ENCODE results near the gene DCANP1.

DCANP1 gene

GRCh38 chr5:135478938-135479337, 31.8 kb upstream of the DCANP1 start:
- no CpG with 5 or more reads among the region's 4 CpGs for WGBS (ENCODE audit: insufficient coverage, insufficient read length)
- Histone ChIP-seq H3K9me3 (ENCODE audit: control insufficient read depth, insufficient read depth, low read length) (no peaks in the 10 kb centered on the region), H3K27ac (ENCODE audit: low read length) (no peak overlapping the region), H3K36me3 (ENCODE audit: control insufficient read depth, insufficient read depth, low read length) (no peaks in the 10 kb centered on the region), H3K27me3 (ENCODE audit: control insufficient read depth, insufficient read depth, low read length) (peaks cover 21% of the 10 kb centered on the region; the same call in 1 of the 2 replicates), H3K4me1 (ENCODE audit: control insufficient read depth, insufficient read depth, low read length) (peaks cover 1% of the 10 kb centered on the region; the same call in 1 of the 2 replicates), H3K4me3 (ENCODE audit: low read length) (no peak overlapping the region)
- no peak for DNase-seq (ENCODE audit: low read depth, low spot score)

GRCh38 chr5:135477613-135478066, 30.5 kb upstream of the DCANP1 start:
- no peaks in the 10 kb centered on the region for H3K36me3 ChIP-seq (ENCODE audit: control insufficient read depth, insufficient read depth, low read length)
- no peak overlapping the region for H3K27ac ChIP-seq (ENCODE audit: low read length)
- no CpG with 5 or more reads among the region's 14 CpGs for WGBS (ENCODE audit: insufficient coverage, insufficient read length)
- DNase-seq (ENCODE audit: low read depth, low spot score): no peak
- H3K4me1 ChIP-seq (ENCODE audit: control insufficient read depth, insufficient read depth, low read length): peaks cover 1% of the 10 kb centered on the region; the same call in 1 of the 2 replicates
- peaks cover 13% of the 10 kb centered on the region; the same call in 1 of the 2 replicates for H3K27me3 ChIP-seq (ENCODE audit: control insufficient read depth, insufficient read depth, low read length)
- no peak overlapping the region for H3K4me3 ChIP-seq (ENCODE audit: low read length)
- no peaks in the 10 kb centered on the region for H3K9me3 ChIP-seq (ENCODE audit: control insufficient read depth, insufficient read depth, low read length)

GRCh38 chr5:135476615-135477581, 29.8 kb upstream of the DCANP1 start:
- H3K27ac ChIP-seq (ENCODE audit: low read length): no peak overlapping the region
- no peaks in the 10 kb centered on the region for H3K9me3 ChIP-seq (ENCODE audit: control insufficient read depth, insufficient read depth, low read length)
- peaks cover 9% of the 10 kb centered on the region; the same call in 1 of the 2 replicates for H3K27me3 ChIP-seq (ENCODE audit: control insufficient read depth, insufficient read depth, low read length)
- no peak for DNase-seq (ENCODE audit: low read depth, low spot score)
- H3K4me1 ChIP-seq (ENCODE audit: control insufficient read depth, insufficient read depth, low read length): peaks cover 1% of the 10 kb centered on the region; the same call in 1 of the 2 replicates
- H3K36me3 ChIP-seq (ENCODE audit: control insufficient read depth, insufficient read depth, low read length): no peaks in the 10 kb centered on the region
- H3K4me3 ChIP-seq (ENCODE audit: low read length): no peak overlapping the region
- no CpG with 5 or more reads among the region's 24 CpGs for WGBS (ENCODE audit: insufficient coverage, insufficient read length)

- H3K36me3 ChIP-seq (ENCODE audit: control insufficient read depth, insufficient read depth, low read length): no peaks in the 10 kb centered on the region
- H3K27me3 ChIP-seq (ENCODE audit: control insufficient read depth, insufficient read depth, low read length): peaks cover under 1% of the 10 kb centered on the region; the same call in 1 of the 2 replicates
- no peak for DNase-seq (ENCODE audit: low read depth, low spot score)
Measured at GRCh38 chr5:135473956-135474670, 27.0 kb upstream of the DCANP1 start.

GRCh38 chr5:135472141-135472540, 25.0 kb upstream of the DCANP1 start:
- Histone ChIP-seq H3K4me3 (ENCODE audit: low read length) (no peak overlapping the region), H3K36me3 (ENCODE audit: control insufficient read depth, insufficient read depth, low read length) (no peaks in the 10 kb centered on the region), H3K9me3 (ENCODE audit: control insufficient read depth, insufficient read depth, low read length) (no peaks in the 10 kb centered on the region), H3K27me3 (ENCODE audit: control insufficient read depth, insufficient read depth, low read length) (peaks cover 17% of the 10 kb centered on the region), H3K4me1 (ENCODE audit: control insufficient read depth, insufficient read depth, low read length) (no peaks in the 10 kb centered on the region), H3K27ac (ENCODE audit: low read length) (no peak overlapping the region)
- no peak for DNase-seq (ENCODE audit: low read depth, low spot score)
- WGBS (ENCODE audit: insufficient coverage, insufficient read length): no CpG with 5 or more reads among the region's 5 CpGs

More at GRCh38 chr5:135473956-135474670, 27.0 kb upstream of the DCANP1 start:
- no peak overlapping the region for H3K27ac ChIP-seq (ENCODE audit: low read length)
- H3K4me3 ChIP-seq (ENCODE audit: low read length): no peak overlapping the region
- no peaks in the 10 kb centered on the region for H3K9me3 ChIP-seq (ENCODE audit: control insufficient read depth, insufficient read depth, low read length)
- peaks cover 1% of the 10 kb centered on the region; the same call in 1 of the 2 replicates for H3K4me1 ChIP-seq (ENCODE audit: control insufficient read depth, insufficient read depth, low read length)
- no CpG with 5 or more reads among the region's 12 CpGs for WGBS (ENCODE audit: insufficient coverage, insufficient read length)

GRCh38 chr5:135471726-135472125, 24.6 kb upstream of the DCANP1 start:
- DNase-seq (ENCODE audit: low read depth, low spot score): no peak
- WGBS (ENCODE audit: insufficient coverage, insufficient read length): no CpG with 5 or more reads among the region's 4 CpGs
- Histone ChIP-seq H3K27me3 (ENCODE audit: control insufficient read depth, insufficient read depth, low read length) (peaks cover 21% of the 10 kb centered on the region), H3K4me1 (ENCODE audit: control insufficient read depth, insufficient read depth, low read length) (peaks cover 3% of the 10 kb centered on the region), H3K9me3 (ENCODE audit: control insufficient read depth, insufficient read depth, low read length) (no peaks in the 10 kb centered on the region), H3K27ac (ENCODE audit: low read length) (no peak overlapping the region), H3K36me3 (ENCODE audit: control insufficient read depth, insufficient read depth, low read length) (no peaks in the 10 kb centered on the region), H3K4me3 (ENCODE audit: low read length) (no peak overlapping the region)

- peaks cover 4% of the 10 kb centered on the region for H3K4me1 ChIP-seq (ENCODE audit: control insufficient read depth, insufficient read depth, low read length)
- H3K9me3 ChIP-seq (ENCODE audit: control insufficient read depth, insufficient read depth, low read length): no peaks in the 10 kb centered on the region
- H3K36me3 ChIP-seq (ENCODE audit: control insufficient read depth, insufficient read depth, low read length): no peaks in the 10 kb centered on the region
- H3K4me3 ChIP-seq (ENCODE audit: low read length): no peak overlapping the region
- H3K27ac ChIP-seq (ENCODE audit: low read length): no peak overlapping the region
- no peak for DNase-seq (ENCODE audit: low read depth, low spot score)
- peaks cover 37% of the 10 kb centered on the region for H3K27me3 ChIP-seq (ENCODE audit: control insufficient read depth, insufficient read depth, low read length)
- WGBS (ENCODE audit: insufficient coverage, insufficient read length): no CpG with 5 or more reads among the region's 5 CpGs
Measured at GRCh38 chr5:135469911-135470310, 22.8 kb upstream of the DCANP1 start.

GRCh38 chr5:135468541-135468940, 21.4 kb upstream of the DCANP1 start:
- H3K27me3 ChIP-seq (ENCODE audit: control insufficient read depth, insufficient read depth, low read length): peaks cover 49% of the 10 kb centered on the region
- H3K36me3 ChIP-seq (ENCODE audit: control insufficient read depth, insufficient read depth, low read length): no peaks in the 10 kb centered on the region
- no peak overlapping the region for H3K4me3 ChIP-seq (ENCODE audit: low read length)
- no peaks in the 10 kb centered on the region for H3K9me3 ChIP-seq (ENCODE audit: control insufficient read depth, insufficient read depth, low read length)
- H3K27ac ChIP-seq (ENCODE audit: low read length): no peak overlapping the region
- peaks cover 4% of the 10 kb centered on the region for H3K4me1 ChIP-seq (ENCODE audit: control insufficient read depth, insufficient read depth, low read length)
- WGBS (ENCODE audit: insufficient coverage, insufficient read length): no CpG with 5 or more reads among the region's 2 CpGs
- DNase-seq (ENCODE audit: low read depth, low spot score): no peak

GRCh38 chr5:135467871-135468485, 20.8 kb upstream of the DCANP1 start:
- WGBS (ENCODE audit: insufficient coverage, insufficient read length): no CpG with 5 or more reads among the region's 4 CpGs
- Histone ChIP-seq H3K36me3 (ENCODE audit: control insufficient read depth, insufficient read depth, low read length) (no peaks in the 10 kb centered on the region), H3K27me3 (ENCODE audit: control insufficient read depth, insufficient read depth, low read length) (peaks cover 53% of the 10 kb centered on the region), H3K27ac (ENCODE audit: low read length) (no peak overlapping the region), H3K9me3 (ENCODE audit: control insufficient read depth, insufficient read depth, low read length) (no peaks in the 10 kb centered on the region), H3K4me1 (ENCODE audit: control insufficient read depth, insufficient read depth, low read length) (peaks cover 4% of the 10 kb centered on the region), H3K4me3 (ENCODE audit: low read length) (no peak overlapping the region)
- DNase-seq (ENCODE audit: low read depth, low spot score): no peak

- H3K36me3 ChIP-seq (ENCODE audit: control insufficient read depth, insufficient read depth, low read length): no peaks in the 10 kb centered on the region
- H3K4me3 ChIP-seq (ENCODE audit: low read length): no peak overlapping the region
- H3K9me3 ChIP-seq (ENCODE audit: control insufficient read depth, insufficient read depth, low read length): no peaks in the 10 kb centered on the region
- no peak for DNase-seq (ENCODE audit: low read depth, low spot score)
- no CpG with 5 or more reads among the region's 15 CpGs for WGBS (ENCODE audit: insufficient coverage, insufficient read length)
- H3K4me1 ChIP-seq (ENCODE audit: control insufficient read depth, insufficient read depth, low read length): peaks cover 4% of the 10 kb centered on the region
- peaks cover 53% of the 10 kb centered on the region for H3K27me3 ChIP-seq (ENCODE audit: control insufficient read depth, insufficient read depth, low read length)
- no peak overlapping the region for H3K27ac ChIP-seq (ENCODE audit: low read length)
Measured at GRCh38 chr5:135467051-135467625, 20.0 kb upstream of the DCANP1 start.
